ENCODE data around the gene SLC25A47.
"Not testable (repeated sequence)": the region's sequence is repeated elsewhere in the genome, so short reads cannot be mapped to it uniquely, and the experiment has no call there.

The SLC25A47 gene

GRCh38 chr14:100323121-100323941 is at the start of gene SLC25A47:
Gene SLC25A47 (plus strand): TSS chr14:100323339. CDS start chr14:100323415, 76 bp downstream.
- DNase-seq: no peak

- DNase-seq: no peak
Measured at GRCh38 chr14:100274250-100274649, 48.9 kb upstream of the SLC25A47 start.

GRCh38 chr14:100275214-100275613 is 47.9 kb upstream of the SLC25A47 start:
- no peak for DNase-seq

- no peak for DNase-seq
Measured at GRCh38 chr14:100278702-100279101, 44.4 kb upstream of the SLC25A47 start.

GRCh38 chr14:100279133-100279532 is 44.0 kb upstream of the SLC25A47 start:
- DNase-seq: no peak

- no peak for DNase-seq
Measured at GRCh38 chr14:100279563-100279962, 43.6 kb upstream of the SLC25A47 start.

- DNase-seq: no peak
Measured at GRCh38 chr14:100281286-100282082, 41.7 kb upstream of the SLC25A47 start.

- no peak for DNase-seq
Measured at GRCh38 chr14:100282083-100282350, 41.1 kb upstream of the SLC25A47 start.

GRCh38 chr14:100282766-100283419 is 40.2 kb upstream of the SLC25A47 start:
- DNase-seq: no peak

GRCh38 chr14:100283436-100283835 is 39.7 kb upstream of the SLC25A47 start:
- DNase-seq: not testable (repeated sequence)

GRCh38 chr14:100283984-100284881 is 38.9 kb upstream of the SLC25A47 start:
- DNase-seq: no peak

- peak; percentile 61 for DNase-seq
Measured at GRCh38 chr14:100285021-100285912, 37.9 kb upstream of the SLC25A47 start.

GRCh38 chr14:100285913-100286400 is 37.2 kb upstream of the SLC25A47 start:
- DNase-seq: no peak

- DNase-seq: no peak
Measured at GRCh38 chr14:100286484-100287191, 36.5 kb upstream of the SLC25A47 start.

GRCh38 chr14:100287202-100287997 is 35.7 kb upstream of the SLC25A47 start:
- no peak for DNase-seq

- not testable (repeated sequence) for DNase-seq
Measured at GRCh38 chr14:100287998-100288295, 35.2 kb upstream of the SLC25A47 start.

- DNase-seq: no peak
Measured at GRCh38 chr14:100288382-100289185, 34.6 kb upstream of the SLC25A47 start.

- DNase-seq: no peak
Measured at GRCh38 chr14:100289916-100290606, 33.1 kb upstream of the SLC25A47 start.

Measured in NCI-H1105 treated with DMSO at 0.1 percent for 48 hours (cell line).